Measurements from ENCODE around the gene DYNC1I2. TPM values are rescaled to one million over a fixed set of nuclear protein-coding genes. Genes with fewer than 3 reads are reported as not detected.

DYNC1I2 gene
- total RNA-seq, 1 experiment from 2014 or later: 58.5 TPM

DNA sequence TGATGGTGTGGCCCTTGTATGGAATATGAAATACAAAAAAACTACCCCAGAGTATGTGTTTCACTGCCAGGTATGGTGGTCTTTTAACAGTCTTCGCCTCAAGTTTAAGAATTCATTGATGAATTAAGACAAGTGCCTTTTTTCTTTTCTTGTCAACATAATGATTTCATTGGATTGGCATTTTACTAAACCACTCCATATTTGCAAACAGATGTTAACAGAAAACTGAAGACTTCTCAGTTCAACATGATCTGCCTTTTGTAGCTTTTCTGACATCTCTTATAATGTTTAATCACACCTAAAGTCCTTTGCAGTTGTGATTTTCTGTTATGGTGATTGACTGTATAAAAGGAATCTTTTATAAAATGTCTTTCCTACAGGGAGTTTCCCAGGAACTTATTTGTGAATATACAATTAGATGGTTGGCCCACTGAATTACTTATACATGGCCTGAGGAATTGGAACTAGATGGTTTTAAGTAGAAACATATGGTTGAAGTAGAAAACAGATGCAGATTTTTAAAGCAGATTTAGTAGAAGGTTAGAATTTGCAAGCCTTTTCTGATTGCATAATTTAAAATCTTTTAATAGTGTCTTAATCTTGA, 39.7 kb downstream of the DYNC1I2 start:
- H3K27me3 ChIP-seq (ENCODE audit: low read length): no peaks in the 10 kb centered on the region
- no peak overlapping the region for H3K4me2 ChIP-seq (ENCODE audit: low read length)
- H4K20me1 ChIP-seq (ENCODE audit: low read length): no peaks in the 10 kb centered on the region
- H3F3A ChIP-seq (ENCODE audit: low read length, unreplicated experiment): no peaks in the 10 kb centered on the region
- no peaks in the 10 kb centered on the region for H3K9me2 ChIP-seq (replicated peaks; ENCODE audit: low read length)
- POLR2A ChIA-PET (ENCODE audit: unreplicated experiment): interaction anchor here (0.6 kb wide), 1 partner anchor 207 kb away, joined by 6 read pairs; no protein-coding TSS in a partner anchor
- no peak overlapping the region for H2AFZ ChIP-seq (ENCODE audit: low read length)
- H3K79me2 ChIP-seq (ENCODE audit: low read length): no peaks in the 10 kb centered on the region
- no peak overlapping the region for H3K27ac ChIP-seq (ENCODE audit: low read length)
- no peak overlapping the region for H3K9ac ChIP-seq (ENCODE audit: low read length)
- no peaks in the 10 kb centered on the region for H3K4me1 ChIP-seq (ENCODE audit: insufficient read depth, low read length)
- ATAC-seq (no peak), DNase-seq (no peak)
- CTCF ChIA-PET: no interaction called here
- no TSS peak for BruUV-seq (replicated peaks)
- no peak overlapping the region for H3K4me3 ChIP-seq (ENCODE audit: low read length)
- H3K36me3 ChIP-seq (ENCODE audit: low read depth, low read length): peaks cover 37% of the 10 kb centered on the region; the same call in 1 of the 2 replicates
- H3K9me3 ChIP-seq (ENCODE audit: low read length): no peaks in the 10 kb centered on the region
- TF ChIP-seq, protein P1, sequence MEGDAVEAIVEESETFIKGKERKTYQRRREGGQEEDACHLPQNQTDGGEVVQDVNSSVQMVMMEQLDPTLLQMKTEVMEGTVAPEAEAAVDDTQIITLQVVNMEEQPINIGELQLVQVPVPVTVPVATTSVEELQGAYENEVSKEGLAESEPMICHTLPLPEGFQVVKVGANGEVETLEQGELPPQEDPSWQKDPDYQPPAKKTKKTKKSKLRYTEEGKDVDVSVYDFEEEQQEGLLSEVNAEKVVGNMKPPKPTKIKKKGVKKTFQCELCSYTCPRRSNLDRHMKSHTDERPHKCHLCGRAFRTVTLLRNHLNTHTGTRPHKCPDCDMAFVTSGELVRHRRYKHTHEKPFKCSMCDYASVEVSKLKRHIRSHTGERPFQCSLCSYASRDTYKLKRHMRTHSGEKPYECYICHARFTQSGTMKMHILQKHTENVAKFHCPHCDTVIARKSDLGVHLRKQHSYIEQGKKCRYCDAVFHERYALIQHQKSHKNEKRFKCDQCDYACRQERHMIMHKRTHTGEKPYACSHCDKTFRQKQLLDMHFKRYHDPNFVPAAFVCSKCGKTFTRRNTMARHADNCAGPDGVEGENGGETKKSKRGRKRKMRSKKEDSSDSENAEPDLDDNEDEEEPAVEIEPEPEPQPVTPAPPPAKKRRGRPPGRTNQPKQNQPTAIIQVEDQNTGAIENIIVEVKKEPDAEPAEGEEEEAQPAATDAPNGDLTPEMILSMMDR (conservative IDR thresholded peaks at IDR 0.05; ENCODE audit: low read depth, low read length): no peak
- TF ChIP-seq EZH2phosphoT487 (IDR thresholded peaks at IDR 0.05; ENCODE audit: borderline replicate concordance, low read length): no peak
- no peak for TF ChIP-seq EZH2 (IDR thresholded peaks at IDR 0.05; ENCODE audit: low read length, unreplicated experiment)
- intact Hi-C loops (cut with micrococcal nuclease): no loop called here

GRCh38 chr2:171728989-171729951, 42.0 kb downstream of the DYNC1I2 start:
- no TSS peak for BruUV-seq (replicated peaks)
- CTCF ChIA-PET: no interaction called here
- no peak for DNase-seq

More at GRCh38 chr2:171728989-171729951, 42.0 kb downstream of the DYNC1I2 start:
- H3K27me3 ChIP-seq (ENCODE audit: low read length): no peaks in the 10 kb centered on the region
- ATAC-seq: no peak
- no peaks in the 10 kb centered on the region for H3K9me2 ChIP-seq (replicated peaks; ENCODE audit: low read length)
- H3K4me1 ChIP-seq (ENCODE audit: insufficient read depth, low read length): no peaks in the 10 kb centered on the region
- H3K9ac ChIP-seq (ENCODE audit: low read length): no peak overlapping the region
- H4K20me1 ChIP-seq (ENCODE audit: low read length): no peaks in the 10 kb centered on the region
- H3K79me2 ChIP-seq (ENCODE audit: low read length): no peaks in the 10 kb centered on the region
- intact Hi-C loops (cut with micrococcal nuclease): no loop called here
- no peaks in the 10 kb centered on the region for H3K9me3 ChIP-seq (ENCODE audit: low read length)
- POLR2A ChIA-PET (ENCODE audit: unreplicated experiment): no interaction called here
- no peak overlapping the region for H2AFZ ChIP-seq (ENCODE audit: low read length)
- no peak overlapping the region for H3K4me2 ChIP-seq (ENCODE audit: low read length)
- no peak overlapping the region for H3K4me3 ChIP-seq (ENCODE audit: low read length)
- H3F3A ChIP-seq (ENCODE audit: low read length, unreplicated experiment): no peaks in the 10 kb centered on the region
- TF ChIP-seq EZH2phosphoT487 (IDR thresholded peaks at IDR 0.05; ENCODE audit: borderline replicate concordance, low read length) (no peak), EZH2 (IDR thresholded peaks at IDR 0.05; ENCODE audit: low read length, unreplicated experiment) (no peak)
- TF ChIP-seq, protein P1 (conservative IDR thresholded peaks at IDR 0.05; ENCODE audit: low read depth, low read length): no peak
- H3K27ac ChIP-seq (ENCODE audit: low read length): no peak overlapping the region
- peaks cover 37% of the 10 kb centered on the region; the same call in 1 of the 2 replicates for H3K36me3 ChIP-seq (ENCODE audit: low read depth, low read length)

Data from PC-3 (cell line).